ENCODE measurements around the gene ATP6V1C2.

Gene ATP6V1C2

GRCh38 chr2:10709290-10709939 lies 12.0 kb upstream of the ATP6V1C2 start:
- Histone ChIP-seq H3K4me1 (ENCODE audit: control insufficient read depth, insufficient read depth, low read depth, low read length) (peaks cover 3% of the 10 kb centered on the region), H3K4ac (ENCODE audit: low read depth in 1 of 2, low read length in 2 of 2) (no peak overlapping the region), H2BK120ac (ENCODE audit: low read depth, low read length) (no peak overlapping the region), H3K14ac (ENCODE audit: low read length in 2 of 2) (no peak overlapping the region), H2BK5ac (ENCODE audit: low read depth, low read length, poor library complexity, severe bottlenecking) (no peak overlapping the region), H3K27me3 (ENCODE audit: control insufficient read depth in 1 of 2, insufficient read depth in 1 of 2, low read length in 2 of 2) (peaks cover 31 to 62% of the 10 kb centered on the region in 2 experiments), H3K9me3 (ENCODE audit: control insufficient read depth, low read length) (no peaks in the 10 kb centered on the region), H3K4me3 (ENCODE audit: insufficient read depth in 1 of 2, low read depth in 1 of 2, low read length in 2 of 2) (no peak overlapping the region), H3K4me2 (ENCODE audit: low read length, poor library complexity, severe bottlenecking) (no peak overlapping the region), H4K8ac (ENCODE audit: low read length) (no peak overlapping the region), H3K27ac (ENCODE audit: low read length, poor library complexity, severe bottlenecking) (no peak overlapping the region), H2AK5ac (ENCODE audit: low read length, severe bottlenecking) (no peak overlapping the region), H2AFZ (ENCODE audit: low read depth, low read length) (no peak overlapping the region), H4K91ac (ENCODE audit: low read length) (no peak overlapping the region), H3K9ac (ENCODE audit: low read length) (no peak overlapping the region), H2BK15ac (ENCODE audit: low read depth, poor library complexity, severe bottlenecking) (no peak overlapping the region), H3K18ac (ENCODE audit: low read depth in 1 of 2, low read length in 2 of 2) (no peak overlapping the region), H3K23ac (ENCODE audit: low read length in 2 of 2) (no peak overlapping the region), H3K79me1 (replicated peaks; ENCODE audit: low read length, poor library complexity, severe bottlenecking) (no peaks in the 10 kb centered on the region), H3K36me3 (ENCODE audit: control insufficient read depth in 1 of 2, insufficient read depth in 2 of 2, low read depth in 1 of 2, low read length in 2 of 2) (no peaks in the 10 kb centered on the region), H2BK12ac (ENCODE audit: low read length in 2 of 2) (no peak overlapping the region)
- no peak for DNase-seq
- WGBS, result 44% methylated on average over 7 of the region's 7 CpGs

GRCh38 chr2:10712185-10712809 lies 9.1 kb upstream of the ATP6V1C2 start:
- no peak overlapping the region for H2BK120ac ChIP-seq (ENCODE audit: low read depth, low read length)
- H3K23ac ChIP-seq (ENCODE audit: low read length in 2 of 2), result no peak overlapping the region
- no peak overlapping the region for H3K14ac ChIP-seq (ENCODE audit: low read length in 2 of 2)
- H3K9me3 ChIP-seq (ENCODE audit: control insufficient read depth, low read length), result no peaks in the 10 kb centered on the region
- H3K4me3 ChIP-seq (ENCODE audit: insufficient read depth in 1 of 2, low read depth in 1 of 2, low read length in 2 of 2), result no peak overlapping the region
- H4K8ac ChIP-seq (ENCODE audit: low read length), result no peak overlapping the region
- H3K27me3 ChIP-seq (ENCODE audit: control insufficient read depth in 1 of 2, insufficient read depth in 1 of 2, low read length in 2 of 2), result peaks cover 22 to 51% of the 10 kb centered on the region in 2 experiments
- DNase-seq, result no peak
- WGBS, result 37% methylated on average over 9 of the region's 10 CpGs
- no peak overlapping the region for H3K18ac ChIP-seq (ENCODE audit: low read depth in 1 of 2, low read length in 2 of 2)
- H3K4me2 ChIP-seq (ENCODE audit: low read length, poor library complexity, severe bottlenecking), result no peak overlapping the region
- no peak overlapping the region for H3K27ac ChIP-seq (ENCODE audit: low read length, poor library complexity, severe bottlenecking)
- no peak overlapping the region for H4K91ac ChIP-seq (ENCODE audit: low read length)
- H2BK12ac ChIP-seq (ENCODE audit: low read length in 2 of 2), result no peak overlapping the region
- no peak overlapping the region for H2BK15ac ChIP-seq (ENCODE audit: low read depth, poor library complexity, severe bottlenecking)
- peaks cover 3% of the 10 kb centered on the region for H3K4me1 ChIP-seq (ENCODE audit: control insufficient read depth, insufficient read depth, low read depth, low read length)
- no peak overlapping the region for H2AK5ac ChIP-seq (ENCODE audit: low read length, severe bottlenecking)
- H3K9ac ChIP-seq (ENCODE audit: low read length), result no peak overlapping the region
- no peak overlapping the region for H3K4ac ChIP-seq (ENCODE audit: low read depth in 1 of 2, low read length in 2 of 2)
- H2BK5ac ChIP-seq (ENCODE audit: low read depth, low read length, poor library complexity, severe bottlenecking), result no peak overlapping the region
- H3K36me3 ChIP-seq (ENCODE audit: control insufficient read depth in 1 of 2, insufficient read depth in 2 of 2, low read depth in 1 of 2, low read length in 2 of 2), result no peaks in the 10 kb centered on the region
- H3K79me1 ChIP-seq (replicated peaks; ENCODE audit: low read length, poor library complexity, severe bottlenecking), result no peaks in the 10 kb centered on the region
- H2AFZ ChIP-seq (ENCODE audit: low read depth, low read length), result no peak overlapping the region

- H3K9ac ChIP-seq (ENCODE audit: low read length), result no peak overlapping the region
- no peak overlapping the region for H3K27ac ChIP-seq (ENCODE audit: low read length, poor library complexity, severe bottlenecking)
- no peak overlapping the region for H2BK120ac ChIP-seq (ENCODE audit: low read depth, low read length)
- H3K23ac ChIP-seq (ENCODE audit: low read length in 2 of 2), result no peak overlapping the region
- no peaks in the 10 kb centered on the region for H3K36me3 ChIP-seq (ENCODE audit: control insufficient read depth in 1 of 2, insufficient read depth in 2 of 2, low read depth in 1 of 2, low read length in 2 of 2)
- H2BK15ac ChIP-seq (ENCODE audit: low read depth, poor library complexity, severe bottlenecking), result no peak overlapping the region
- H2BK12ac ChIP-seq (ENCODE audit: low read length in 2 of 2), result no peak overlapping the region
- peaks cover 10% of the 10 kb centered on the region for H3K4me1 ChIP-seq (ENCODE audit: control insufficient read depth, insufficient read depth, low read depth, low read length)
- H3K4me3 ChIP-seq (ENCODE audit: insufficient read depth in 1 of 2, low read depth in 1 of 2, low read length in 2 of 2), result no peak overlapping the region
- no peak overlapping the region for H2AK5ac ChIP-seq (ENCODE audit: low read length, severe bottlenecking)
- DNase-seq, result no peak
- no peaks in the 10 kb centered on the region for H3K79me1 ChIP-seq (replicated peaks; ENCODE audit: low read length, poor library complexity, severe bottlenecking)
- H2AFZ ChIP-seq (ENCODE audit: low read depth, low read length), result no peak overlapping the region
- 72% methylated on average over 2 of the region's 2 CpGs for WGBS
- peaks cover 21 to 38% of the 10 kb centered on the region in 2 experiments for H3K27me3 ChIP-seq (ENCODE audit: control insufficient read depth in 1 of 2, insufficient read depth in 1 of 2, low read length in 2 of 2)
- no peak overlapping the region for H2BK5ac ChIP-seq (ENCODE audit: low read depth, low read length, poor library complexity, severe bottlenecking)
- no peak overlapping the region for H3K14ac ChIP-seq (ENCODE audit: low read length in 2 of 2)
- H4K8ac ChIP-seq (ENCODE audit: low read length), result no peak overlapping the region
- H3K18ac ChIP-seq (ENCODE audit: low read depth in 1 of 2, low read length in 2 of 2), result no peak overlapping the region
- no peak overlapping the region for H4K91ac ChIP-seq (ENCODE audit: low read length)
- no peaks in the 10 kb centered on the region for H3K9me3 ChIP-seq (ENCODE audit: control insufficient read depth, low read length)
- no peak overlapping the region for H3K4me2 ChIP-seq (ENCODE audit: low read length, poor library complexity, severe bottlenecking)
- H3K4ac ChIP-seq (ENCODE audit: low read depth in 1 of 2, low read length in 2 of 2), result no peak overlapping the region
Measured at GRCh38 chr2:10716581-10716980, 4.8 kb upstream of the ATP6V1C2 start.

GRCh38 chr2:10717628-10718027 lies 3.8 kb upstream of the ATP6V1C2 start:
- Histone ChIP-seq H2BK15ac (ENCODE audit: low read depth, poor library complexity, severe bottlenecking) (no peak overlapping the region), H4K8ac (ENCODE audit: low read length) (no peak overlapping the region), H2AK5ac (ENCODE audit: low read length, severe bottlenecking) (no peak overlapping the region), H2AFZ (ENCODE audit: low read depth, low read length) (no peak overlapping the region), H2BK120ac (ENCODE audit: low read depth, low read length) (no peak overlapping the region), H3K4ac (ENCODE audit: low read depth in 1 of 2, low read length in 2 of 2) (no peak overlapping the region), H3K9me3 (ENCODE audit: control insufficient read depth, low read length) (no peaks in the 10 kb centered on the region), H3K4me3 (ENCODE audit: insufficient read depth in 1 of 2, low read depth in 1 of 2, low read length in 2 of 2) (no peak overlapping the region), H4K91ac (ENCODE audit: low read length) (no peak overlapping the region), H3K9ac (ENCODE audit: low read length) (no peak overlapping the region), H3K4me2 (ENCODE audit: low read length, poor library complexity, severe bottlenecking) (peak overlapping the region; percentile 0), H3K14ac (ENCODE audit: low read length in 2 of 2) (no peak overlapping the region), H3K23ac (ENCODE audit: low read length in 2 of 2) (no peak overlapping the region), H3K18ac (ENCODE audit: low read depth in 1 of 2, low read length in 2 of 2) (no peak overlapping the region), H2BK12ac (ENCODE audit: low read length in 2 of 2) (no peak overlapping the region), H2BK5ac (ENCODE audit: low read depth, low read length, poor library complexity, severe bottlenecking) (no peak overlapping the region), H3K27ac (ENCODE audit: low read length, poor library complexity, severe bottlenecking) (no peak overlapping the region), H3K36me3 (ENCODE audit: control insufficient read depth in 1 of 2, insufficient read depth in 2 of 2, low read depth in 1 of 2, low read length in 2 of 2) (no peaks in the 10 kb centered on the region), H3K4me1 (ENCODE audit: control insufficient read depth, insufficient read depth, low read depth, low read length) (peaks cover 14% of the 10 kb centered on the region), H3K79me1 (replicated peaks; ENCODE audit: low read length, poor library complexity, severe bottlenecking) (no peaks in the 10 kb centered on the region), H3K27me3 (ENCODE audit: control insufficient read depth in 1 of 2, insufficient read depth in 1 of 2, low read length in 2 of 2) (peaks cover 24 to 39% of the 10 kb centered on the region in 2 experiments)
- no peak for DNase-seq
- 61% methylated on average over 3 of the region's 4 CpGs for WGBS
